ENCODE results near the gene PLXNA4. TPM values are rescaled to one million over a fixed set of nuclear protein-coding genes. Genes with fewer than 3 reads are reported as not detected.

The PLXNA4 gene
- total RNA-seq, 1 experiment from 2014 or later: 0.11 TPM

- no TSS peak for BruUV-seq (replicated peaks)
- Histone ChIP-seq H3K4me1 (ENCODE audit: insufficient read depth, low read length, poor library complexity, severe bottlenecking) (no peaks in the 10 kb centered on the region), H3K9me3 (ENCODE audit: low read depth, low read length, poor library complexity, severe bottlenecking) (no peaks in the 10 kb centered on the region), H3K4me3 (ENCODE audit: low read depth, low read length, poor library complexity, severe bottlenecking) (no peak overlapping the region), H3K27ac (ENCODE audit: low read depth, low read length, poor library complexity, severe bottlenecking) (no peak overlapping the region), H3K36me3 (ENCODE audit: insufficient read depth, low read length, poor library complexity, severe bottlenecking) (no peaks in the 10 kb centered on the region), H3K27me3 (replicated peaks; ENCODE audit: insufficient read depth, low read depth, low read length, poor library complexity) (no peaks in the 10 kb centered on the region)
- TF ChIP-seq CTCF (conservative IDR thresholded peaks at IDR 0.05; ENCODE audit: low read depth, low read length) (no peak), EZH2 (IDR thresholded peaks at IDR 0.05; ENCODE audit: borderline replicate concordance, low read depth, low read length, poor library complexity, severe bottlenecking) (no peak)
- CTCF ChIA-PET: no interaction called here
- POLR2A ChIA-PET (ENCODE audit: low non-redundant PET): no interaction called here
- DNase-seq (ENCODE audit: low spot score): no peak
- intact Hi-C loops (cut with micrococcal nuclease; ENCODE audit: unreplicated experiment): no loop called here
Measured at GRCh38 chr7:132207211-132207610, 369.1 kb downstream of the PLXNA4 start.

GRCh38 chr7:132206594-132206993 is 369.7 kb downstream of the PLXNA4 start:
- Histone ChIP-seq H3K9me3 (ENCODE audit: low read depth, low read length, poor library complexity, severe bottlenecking) (no peaks in the 10 kb centered on the region), H3K36me3 (ENCODE audit: insufficient read depth, low read length, poor library complexity, severe bottlenecking) (no peaks in the 10 kb centered on the region), H3K4me1 (ENCODE audit: insufficient read depth, low read length, poor library complexity, severe bottlenecking) (no peaks in the 10 kb centered on the region), H3K4me3 (ENCODE audit: low read depth, low read length, poor library complexity, severe bottlenecking) (no peak overlapping the region), H3K27me3 (replicated peaks; ENCODE audit: insufficient read depth, low read depth, low read length, poor library complexity) (no peaks in the 10 kb centered on the region), H3K27ac (ENCODE audit: low read depth, low read length, poor library complexity, severe bottlenecking) (no peak overlapping the region)
- intact Hi-C loops (cut with micrococcal nuclease; ENCODE audit: unreplicated experiment): no loop called here
- ChIA-PET POLR2A (ENCODE audit: low non-redundant PET) (no interaction called here), CTCF (no interaction called here)
- TF ChIP-seq CTCF (conservative IDR thresholded peaks at IDR 0.05; ENCODE audit: low read depth, low read length) (no peak), EZH2 (IDR thresholded peaks at IDR 0.05; ENCODE audit: borderline replicate concordance, low read depth, low read length, poor library complexity, severe bottlenecking) (no peak)
- no peak for DNase-seq (ENCODE audit: low spot score)
- BruUV-seq (replicated peaks): no TSS peak

GRCh38 chr7:132205509-132205908 is 370.8 kb downstream of the PLXNA4 start:
- CTCF ChIA-PET: no interaction called here
- DNase-seq (ENCODE audit: low spot score): no peak
- Histone ChIP-seq H3K27ac (ENCODE audit: low read depth, low read length, poor library complexity, severe bottlenecking) (no peak overlapping the region), H3K36me3 (ENCODE audit: insufficient read depth, low read length, poor library complexity, severe bottlenecking) (no peaks in the 10 kb centered on the region), H3K4me1 (ENCODE audit: insufficient read depth, low read length, poor library complexity, severe bottlenecking) (no peaks in the 10 kb centered on the region), H3K27me3 (replicated peaks; ENCODE audit: insufficient read depth, low read depth, low read length, poor library complexity) (no peaks in the 10 kb centered on the region), H3K9me3 (ENCODE audit: low read depth, low read length, poor library complexity, severe bottlenecking) (no peaks in the 10 kb centered on the region), H3K4me3 (ENCODE audit: low read depth, low read length, poor library complexity, severe bottlenecking) (no peak overlapping the region)
- intact Hi-C loops (cut with micrococcal nuclease; ENCODE audit: unreplicated experiment): no loop called here
- BruUV-seq (replicated peaks): no TSS peak
- no peak for TF ChIP-seq CTCF (conservative IDR thresholded peaks at IDR 0.05; ENCODE audit: low read depth, low read length)
- TF ChIP-seq EZH2 (IDR thresholded peaks at IDR 0.05; ENCODE audit: borderline replicate concordance, low read depth, low read length, poor library complexity, severe bottlenecking): no peak
- POLR2A ChIA-PET (ENCODE audit: low non-redundant PET): no interaction called here

Data from A673 (cell line).